ENCODE measurements around the gene NOC3L.

GRCh38 chr10:94376865-94377264, 14.1 kb upstream of the NOC3L start:
- TF ChIP-seq POLR2A (IDR thresholded peaks at IDR 0.05), result no peak
- TF ChIP-seq CTCF (IDR thresholded peaks at IDR 0.05 in 4 of 5, conservative IDR thresholded peaks at IDR 0.05 in 1 of 5), result no peak
